Cortex of kidney (tissue), 1 donor: ENCODE measurements around the gene LDLRAD3.

Experiments used
- DNase-seq: peaks from one replicate; lab custom pipeline; 2025; lab: John Stamatoyannopoulos, UW

LDLRAD3 gene

DNA sequence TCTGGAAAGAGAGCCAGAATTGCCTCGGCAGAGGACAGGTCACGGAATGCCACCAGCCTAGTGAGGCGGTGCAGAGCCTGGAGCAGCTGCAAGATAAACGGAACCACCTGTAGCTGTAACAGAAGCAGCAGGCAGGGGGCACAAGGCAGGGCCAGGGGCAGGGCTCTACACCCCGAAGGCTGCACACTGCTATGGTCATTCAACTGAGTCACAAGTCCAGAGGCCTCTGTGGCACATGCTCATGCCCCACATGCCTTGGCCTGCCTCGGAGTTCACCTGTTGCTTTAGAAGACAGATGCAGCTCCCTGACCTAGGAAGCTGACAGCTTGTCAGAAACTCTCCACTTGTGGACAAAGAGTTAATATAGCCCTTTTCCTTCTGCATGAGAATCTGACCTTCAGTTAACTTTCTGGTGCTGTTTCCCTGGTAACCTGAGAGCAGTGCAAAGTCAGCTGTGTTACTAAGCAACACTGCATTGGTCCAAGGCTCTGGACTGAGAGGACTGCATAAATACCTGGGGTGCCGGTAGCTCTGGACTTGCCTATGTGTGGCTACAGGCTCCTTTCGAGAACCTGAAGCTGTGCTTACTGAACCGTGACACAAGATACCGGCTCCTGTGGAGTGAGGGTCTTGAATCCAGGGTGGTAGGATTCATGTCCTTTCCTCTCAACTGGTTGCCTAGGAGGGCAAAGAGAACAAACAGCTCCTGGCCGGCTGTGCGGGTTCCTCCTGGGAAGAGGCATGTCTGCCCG, 334.8 kb downstream of the LDLRAD3 start:
- DNase-seq = no peak

DNA sequence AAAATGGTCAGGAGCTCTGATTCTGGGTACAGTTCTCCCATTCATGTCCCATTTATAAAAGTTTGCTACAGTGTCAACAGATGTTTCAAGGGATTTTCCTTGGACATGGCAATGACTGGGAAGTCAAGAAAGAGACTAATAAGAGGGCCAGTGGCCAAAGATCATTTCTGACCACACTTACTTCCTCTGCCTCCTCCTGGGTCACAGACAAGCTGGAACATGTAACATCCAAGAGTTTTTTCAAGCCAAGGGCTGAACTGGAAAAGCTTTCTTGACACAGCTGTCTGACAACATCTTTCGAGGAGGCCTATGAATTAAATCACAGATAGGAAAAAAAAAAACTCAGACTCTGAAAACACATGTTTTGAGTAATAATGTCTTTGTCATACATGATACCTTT, 336.7 kb downstream of the LDLRAD3 start:
- DNase-seq = no peak
